Stimulated activated CD4-positive, alpha-beta T cell treated with anti-CD3 and anti-CD28 coated beads, Interleukin-12 subunit alpha, Interleukin-12 subunit beta, amount 100 ng/mL, for 24 hours (primary cell): ENCODE measurements around the gene PEX12.
"Not testable (repeated sequence)": the region's sequence is repeated elsewhere in the genome, so short reads cannot be mapped to it uniquely, and the experiment has no call there.

Experiments used
- DNase-seq, 2 experiments: peaks; one replicate each; pipeline ENCODE4 v3.0.0-alpha.2; 2020; ENCODE audit warnings: low read depth in 2 of 2

Gene PEX12

GRCh38 chr17:35578197-35578928 is at the start of gene PEX12:
TSS of gene PEX12 (minus strand) at chr17:35578571. CDS start at chr17:35578021, 550 bp downstream.
- DNase-seq, result peak; percentile 76 to 81

- DNase-seq, result no peak
Observed at GRCh38 chr17:35627417-35627816, 49.0 kb upstream of the PEX12 start.

GRCh38 chr17:35621768-35622167 is 43.4 kb upstream of the PEX12 start:
- DNase-seq, result no peak

- DNase-seq, result no peak
Observed at GRCh38 chr17:35618628-35619027, 40.3 kb upstream of the PEX12 start.

GRCh38 chr17:35617505-35617904 is 39.1 kb upstream of the PEX12 start:
- DNase-seq, result no peak

- no peak for DNase-seq
Observed at GRCh38 chr17:35616536-35616935, 38.2 kb upstream of the PEX12 start.

GRCh38 chr17:35614810-35615209 is 36.4 kb upstream of the PEX12 start:
- no peak for DNase-seq

- peak in 1 of 2 experiments; percentile 25 for DNase-seq
Observed at GRCh38 chr17:35612924-35613521, 34.7 kb upstream of the PEX12 start.

- DNase-seq, result not testable (repeated sequence)
Observed at GRCh38 chr17:35610746-35611145, 32.4 kb upstream of the PEX12 start.

- no peak for DNase-seq
Observed at GRCh38 chr17:35609831-35610230, 31.5 kb upstream of the PEX12 start.

GRCh38 chr17:35607239-35607847 is 29.0 kb upstream of the PEX12 start:
- DNase-seq, result no peak

- no peak for DNase-seq
Observed at GRCh38 chr17:35605678-35606077, 27.3 kb upstream of the PEX12 start.

- no peak for DNase-seq
Observed at GRCh38 chr17:35603674-35604073, 25.3 kb upstream of the PEX12 start.

- DNase-seq, result no peak
Observed at GRCh38 chr17:35597604-35598003, 19.2 kb upstream of the PEX12 start.

- no peak for DNase-seq
Observed at GRCh38 chr17:35596530-35597233, 18.3 kb upstream of the PEX12 start.

- no peak for DNase-seq
Observed at GRCh38 chr17:35596072-35596471, 17.7 kb upstream of the PEX12 start.

GRCh38 chr17:35588196-35588920 is 10.0 kb upstream of the PEX12 start:
- no peak for DNase-seq

GRCh38 chr17:35587074-35587961 is 8.9 kb upstream of the PEX12 start, which contains the start of gene AP2B1:
TSS of gene AP2B1 (plus strand) at chr17:35587322. CDS start at chr17:35594031, 6,709 bp downstream.
- DNase-seq, result peak; percentile 95 to 96

- no peak for DNase-seq
Observed at GRCh38 chr17:35586569-35587073, 8.2 kb upstream of the PEX12 start.

GRCh38 chr17:35584061-35584460 is 5.7 kb upstream of the PEX12 start:
- DNase-seq, result no peak
